HG03060 (cell line): Measurements from ENCODE around the gene TRIM2.

Source experiments
- ATAC-seq: cut with Tn5 transposase; IDR thresholded peaks from one replicate; pipeline ENCODE4 v1.9.1; 2021; ENCODE audit warnings: low read depth, moderate number of reproducible peaks; ENCODE audit not compliant: unreplicated experiment

TRIM2 gene

DNA sequence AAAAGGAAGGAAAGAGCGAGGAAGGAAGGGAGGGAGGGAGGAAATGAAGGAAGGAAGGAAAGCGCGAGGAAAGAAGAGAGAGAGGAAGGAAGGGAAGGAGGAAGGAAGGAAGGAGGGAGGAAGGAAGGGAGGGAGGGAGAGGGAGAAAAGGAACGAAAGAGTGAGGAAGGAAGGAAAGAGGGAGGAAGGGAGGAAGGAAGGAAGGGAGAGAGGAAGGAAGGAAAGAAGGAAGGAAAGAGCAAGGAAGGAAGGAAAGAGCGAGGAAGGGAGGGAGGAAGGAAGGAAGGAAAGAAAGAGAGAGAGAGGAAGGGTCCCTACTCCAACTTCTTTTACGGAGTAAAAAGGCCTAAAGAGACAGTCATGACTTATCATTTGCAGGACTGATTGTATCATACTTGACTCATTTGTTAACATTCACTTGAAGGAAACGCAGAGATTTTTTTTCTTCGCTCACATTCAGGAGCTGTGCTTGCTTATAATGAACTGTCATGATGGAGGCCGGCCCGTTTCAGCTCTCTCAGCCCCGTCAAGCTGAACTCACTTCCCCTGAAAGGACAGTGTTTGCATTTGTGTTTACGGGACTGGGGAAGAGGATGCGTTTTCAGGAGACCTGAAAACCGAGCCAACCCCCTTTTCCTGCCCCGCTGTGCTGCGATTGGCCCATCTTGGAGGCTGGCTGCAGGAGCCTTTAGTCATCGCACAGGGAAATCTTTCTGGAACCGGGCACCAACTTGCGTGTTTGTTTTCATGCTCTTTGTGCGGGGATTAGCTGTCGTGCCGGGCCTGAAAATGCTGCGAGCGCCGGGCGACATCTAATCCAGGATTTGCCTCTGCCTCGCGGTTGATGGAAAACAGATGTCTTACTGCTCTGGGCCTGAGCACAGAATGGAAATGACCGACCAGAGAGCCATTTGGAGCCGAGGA is 17.8 kb downstream of the TRIM2 start:
- ATAC-seq: no peak

DNA sequence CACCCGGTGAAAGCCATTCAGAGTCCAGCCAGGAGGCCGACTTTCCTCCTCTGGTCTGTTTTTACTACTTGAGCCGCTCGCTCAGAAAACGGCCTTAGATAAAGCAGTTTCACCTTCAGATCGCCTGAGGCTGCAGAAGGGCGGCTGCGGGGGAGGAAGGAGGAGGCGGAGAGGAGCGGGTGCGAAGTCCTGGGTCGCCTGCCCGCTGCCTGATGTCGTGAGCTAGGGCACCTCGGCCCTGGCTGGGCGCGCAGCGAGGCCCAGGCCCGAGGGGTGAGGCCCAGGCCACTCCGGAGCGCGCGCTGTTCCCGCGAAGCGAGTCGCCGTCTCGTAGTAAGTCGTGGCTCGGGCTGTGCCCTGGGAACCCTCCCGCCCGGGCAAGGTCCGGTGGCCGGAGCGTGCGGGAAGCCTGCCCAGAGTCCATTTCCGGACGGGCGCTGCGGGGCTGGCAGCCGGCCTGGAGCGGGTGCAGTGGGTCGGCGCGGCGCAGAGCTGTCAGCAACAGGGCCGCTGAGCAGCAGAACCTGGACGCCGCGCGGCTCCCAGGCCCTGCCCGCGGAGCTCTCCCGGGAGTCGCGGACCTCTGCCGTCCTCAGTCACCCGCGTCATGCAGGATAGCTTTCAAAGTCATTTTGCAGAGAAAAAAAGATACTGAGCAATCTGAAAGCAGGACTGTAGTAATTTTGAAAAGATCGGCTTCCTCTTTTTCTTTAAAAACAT is 18.6 kb downstream of the TRIM2 start:
- ATAC-seq: no peak

DNA sequence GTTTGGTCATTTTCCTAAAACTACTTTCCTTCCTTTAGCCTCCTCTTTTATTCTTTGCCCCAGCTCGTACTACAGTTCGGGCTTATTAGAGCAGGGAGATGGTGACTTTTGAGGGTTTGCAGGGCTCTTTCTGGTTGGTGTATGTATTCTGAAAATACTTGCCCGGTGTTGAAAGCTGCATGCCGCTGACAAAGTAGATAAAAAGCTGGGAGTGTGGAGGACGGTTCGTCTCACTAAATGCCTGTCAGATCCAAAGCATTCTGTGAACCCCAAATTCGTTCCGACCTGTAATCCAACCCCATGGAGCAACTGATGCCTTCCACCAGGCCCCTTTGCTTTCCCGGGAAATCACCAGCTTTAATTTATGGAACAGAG is 19.2 kb downstream of the TRIM2 start:
- ATAC-seq: no peak

DNA sequence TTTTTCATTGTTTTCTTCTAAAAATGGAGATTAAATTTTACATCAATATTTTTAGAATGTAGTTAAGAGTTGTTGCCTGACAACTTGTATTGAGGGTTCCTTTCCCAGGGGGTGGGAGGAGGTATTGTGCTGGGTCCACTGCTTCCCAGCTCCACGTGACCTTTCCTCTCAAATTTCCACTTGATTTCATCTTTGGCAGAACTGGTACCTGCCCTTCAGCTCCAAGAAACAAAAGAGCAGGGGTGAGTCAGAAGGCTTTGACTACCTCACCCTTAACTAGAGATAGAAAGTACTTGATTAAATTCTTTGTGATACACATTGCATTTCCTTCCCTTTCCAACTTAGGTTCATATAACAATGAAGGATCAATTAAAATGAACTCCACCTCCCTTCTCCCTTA is 19.7 kb downstream of the TRIM2 start:
- no peak for ATAC-seq

- no peak for ATAC-seq
Measured at GRCh38 chr4:153224474-153224873, 20.2 kb downstream of the TRIM2 start.

- no peak for ATAC-seq
Measured at GRCh38 chr4:153227469-153228075, 23.3 kb downstream of the TRIM2 start.

- no peak for ATAC-seq
Measured at GRCh38 chr4:153228512-153229140, 24.4 kb downstream of the TRIM2 start.

- no peak for ATAC-seq
Measured at GRCh38 chr4:153229545-153229944, 25.3 kb downstream of the TRIM2 start.

DNA sequence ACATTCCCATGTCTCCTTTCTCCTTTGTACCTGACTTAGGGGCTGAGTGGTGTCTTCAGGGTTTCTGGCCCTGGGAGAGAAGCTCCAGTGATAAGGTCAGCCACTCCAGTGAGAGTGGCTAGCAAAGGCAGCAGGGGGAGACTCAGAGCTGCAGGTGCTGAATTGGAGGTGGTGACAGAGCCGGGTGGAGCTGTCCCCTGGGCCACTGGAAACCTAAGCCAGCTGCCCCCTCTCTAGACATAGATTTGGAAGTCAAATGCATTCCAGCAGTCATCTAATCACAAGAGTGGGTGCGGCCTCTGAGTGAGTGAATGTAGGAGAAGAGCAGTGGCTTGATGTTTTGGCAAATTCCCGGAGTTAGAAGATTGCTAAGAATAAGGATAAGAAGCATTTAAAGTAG is 28.5 kb downstream of the TRIM2 start:
- no peak for ATAC-seq

GRCh38 chr4:153233761-153234371 is 29.6 kb downstream of the TRIM2 start:
- ATAC-seq: no peak

DNA sequence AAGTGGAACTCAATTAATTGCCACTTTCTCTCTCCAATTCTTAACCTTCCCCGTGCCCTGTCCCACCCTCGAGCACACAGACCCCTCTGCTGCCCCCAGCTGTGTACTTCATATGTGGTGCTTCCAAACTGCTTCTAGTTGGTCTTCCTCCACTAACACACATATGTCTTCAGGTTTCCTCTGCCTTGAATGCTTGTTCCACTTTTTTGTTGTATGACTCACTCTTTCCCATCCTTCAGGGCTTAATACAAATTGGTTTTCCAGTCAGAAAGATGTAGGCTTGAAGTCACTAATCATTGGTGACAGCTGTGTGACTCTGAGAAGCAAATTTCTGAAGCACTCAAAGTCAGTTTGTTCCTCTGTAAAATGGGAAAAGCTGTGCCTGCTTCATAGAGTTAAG is 30.6 kb downstream of the TRIM2 start:
- ATAC-seq: no peak

DNA sequence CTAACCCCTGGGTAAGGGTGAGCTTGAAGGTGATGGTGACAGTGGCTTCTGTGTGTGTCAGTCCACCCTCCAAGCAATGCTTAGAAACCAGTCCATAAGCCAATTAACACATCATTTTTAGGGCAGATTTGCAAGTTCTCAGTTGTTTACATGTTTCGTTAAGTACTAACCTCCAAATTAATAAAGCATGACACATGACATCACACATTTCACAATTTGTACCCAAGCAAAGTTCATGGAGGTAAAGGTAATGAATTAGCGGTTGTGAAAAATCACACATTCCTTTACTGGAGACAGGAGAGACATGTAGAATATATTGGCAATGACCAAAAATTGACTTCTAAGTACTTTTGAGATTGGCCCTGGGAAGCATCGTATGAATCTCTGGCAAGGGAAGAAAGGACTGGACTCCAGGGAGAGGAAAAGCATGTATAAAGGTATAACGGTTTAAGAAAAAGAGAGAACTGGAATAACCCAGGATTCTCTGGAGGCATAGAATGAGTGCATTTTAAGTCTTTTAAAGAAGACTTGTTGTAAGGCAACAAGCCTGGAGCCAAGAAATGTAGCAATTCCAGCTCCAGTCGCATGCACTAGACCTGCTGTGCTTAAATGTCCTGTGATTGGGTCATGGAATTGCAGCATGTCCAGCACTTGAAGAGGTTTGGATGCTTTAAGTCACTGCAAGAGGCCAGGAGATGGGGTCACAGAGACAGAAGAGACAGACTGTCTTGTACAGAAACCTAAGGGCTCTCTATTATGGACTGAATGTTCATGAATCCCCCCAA is 34.1 kb downstream of the TRIM2 start:
- no peak for ATAC-seq

GRCh38 chr4:153239409-153239808 is 35.2 kb downstream of the TRIM2 start:
- ATAC-seq: no peak

DNA sequence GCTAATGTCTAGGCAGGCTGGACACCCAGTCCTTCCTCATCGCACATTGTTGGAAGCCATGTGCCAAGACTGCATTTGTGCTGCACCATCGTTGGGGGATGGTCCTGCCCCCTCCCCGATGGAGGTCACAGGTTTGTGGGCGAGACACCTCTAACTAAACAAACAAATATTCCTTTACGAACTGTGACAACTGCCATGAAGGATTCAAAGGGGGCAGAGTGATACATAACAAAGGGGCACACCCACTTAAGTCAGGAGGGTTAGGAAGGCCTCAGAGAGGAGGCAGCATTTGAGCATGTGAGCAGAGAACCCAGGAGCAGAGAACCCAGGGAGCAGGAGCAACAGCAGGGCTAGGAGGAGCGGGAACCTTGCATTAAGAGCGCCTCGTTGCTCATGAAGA is 37.1 kb downstream of the TRIM2 start:
- ATAC-seq: no peak

DNA sequence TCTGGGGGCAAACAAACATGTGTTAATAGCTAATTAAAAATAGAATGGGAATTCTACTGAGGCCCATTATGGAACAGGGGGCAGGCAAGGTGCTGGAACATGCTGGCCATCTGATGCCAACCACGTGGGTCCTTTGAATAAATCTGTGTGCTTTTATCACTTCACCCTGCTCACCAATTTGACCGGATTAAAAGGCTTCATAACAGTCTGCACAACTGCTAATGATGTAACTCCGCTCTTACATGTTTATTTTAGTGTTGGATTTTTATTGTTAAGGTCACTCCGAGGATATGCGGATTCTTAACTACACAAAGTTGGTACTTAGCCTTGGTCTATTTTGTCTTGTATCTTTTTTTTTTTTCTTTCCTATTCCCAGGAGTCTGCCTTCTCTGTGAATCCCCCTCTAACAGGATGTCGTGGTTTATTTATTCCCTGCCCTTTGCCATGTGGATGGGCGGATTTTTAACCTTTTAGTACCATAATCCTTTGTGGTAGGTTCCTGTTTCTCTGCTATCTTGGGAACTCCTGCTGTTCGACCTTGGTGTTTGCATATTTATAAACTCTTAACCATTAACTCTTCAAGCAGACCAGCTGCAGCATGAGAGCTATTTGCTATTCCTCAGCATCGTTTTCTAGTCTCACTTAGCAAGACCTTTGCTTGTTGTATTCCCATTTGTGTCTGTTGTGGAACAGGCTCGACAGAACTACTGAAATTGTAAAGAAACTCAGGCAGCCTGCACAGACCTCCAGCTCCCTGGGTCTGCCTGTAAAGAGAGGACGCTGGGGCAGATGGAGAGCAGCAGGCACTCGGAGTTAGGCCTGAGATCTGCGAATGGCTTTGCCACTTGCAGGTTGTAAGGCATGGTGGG is 38.0 kb downstream of the TRIM2 start:
- no peak for ATAC-seq

DNA sequence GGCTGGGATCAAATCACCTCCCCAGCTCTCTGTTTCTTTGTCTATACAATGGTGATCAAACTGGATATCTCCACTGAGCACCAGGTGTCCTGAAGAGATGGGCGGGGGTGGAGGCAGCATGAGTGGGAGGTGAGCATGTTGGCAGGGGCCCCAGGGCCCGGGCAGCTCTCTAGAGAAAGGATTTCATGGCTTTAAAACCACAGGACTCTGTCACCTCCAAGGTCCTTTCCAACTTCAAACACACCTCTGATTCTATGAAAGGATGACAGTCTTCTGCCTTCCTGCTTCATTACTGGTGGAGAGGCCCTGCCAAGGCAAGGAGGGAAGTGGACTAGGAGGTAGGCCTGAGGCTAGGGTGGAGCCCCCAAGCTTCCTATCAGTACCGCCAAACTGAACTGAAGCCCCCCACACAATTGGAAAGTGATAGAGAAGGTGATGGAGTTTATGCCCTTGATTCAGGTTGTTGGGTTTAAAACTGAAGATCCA is 38.6 kb downstream of the TRIM2 start:
- ATAC-seq: no peak

DNA sequence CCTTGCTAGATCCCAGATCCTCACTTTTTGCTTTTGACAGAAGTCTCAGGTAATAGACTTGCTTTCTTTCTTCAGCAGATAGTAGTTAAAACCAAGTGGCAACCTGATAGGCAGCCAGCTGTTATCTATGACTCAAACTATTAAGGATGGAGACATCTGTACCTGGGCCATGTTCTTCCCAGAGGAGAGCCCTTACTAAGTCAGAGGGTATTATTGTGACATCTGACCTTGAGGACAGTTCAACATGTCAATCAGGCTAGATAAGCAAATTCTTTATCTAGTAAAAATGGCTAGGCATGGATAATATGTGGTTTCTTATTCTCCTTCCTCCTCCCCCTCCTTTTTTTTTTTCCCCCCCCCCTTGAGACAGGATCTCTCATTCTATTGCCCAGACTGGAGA is 39.2 kb downstream of the TRIM2 start:
- ATAC-seq: no peak

- no peak for ATAC-seq
Measured at GRCh38 chr4:153244969-153245368, 40.7 kb downstream of the TRIM2 start.

DNA sequence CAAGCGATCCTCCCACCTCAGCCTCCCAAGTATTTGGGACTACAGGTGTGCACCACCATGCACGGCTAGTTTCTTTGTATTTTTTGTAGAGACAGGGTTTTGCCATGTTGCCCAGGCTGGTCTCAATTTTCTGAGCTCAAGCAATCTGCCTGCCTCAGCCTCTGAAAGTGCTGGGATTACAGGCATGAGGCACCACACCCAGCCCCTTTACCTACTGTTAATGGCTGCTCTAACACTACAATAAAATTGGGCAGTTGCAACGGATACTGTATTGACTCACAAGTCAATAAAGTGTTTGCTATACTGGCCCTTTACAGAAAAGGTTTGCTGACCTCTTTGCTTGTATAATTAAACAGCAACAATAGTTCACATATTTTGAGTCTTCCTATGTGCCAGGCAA is 41.5 kb downstream of the TRIM2 start:
- ATAC-seq: no peak
